Stimulated activated CD4-positive, alpha-beta T cell treated with anti-CD3 and anti-CD28 coated beads, TNF-alpha, amount 100 ng/mL, for 24 hours (primary cell): ENCODE results near the gene NBPF8.
A peak's percentile ranks its signal among the peaks of the same experiment; 100 is the strongest.
"Not testable (repeated sequence)": the region's sequence is repeated elsewhere in the genome, so short reads cannot be mapped to it uniquely, and the experiment has no call there.

Experiments used
- DNase-seq, 3 experiments: peaks; one replicate each; pipeline ENCODE4 v3.0.0-alpha.2; 2020; ENCODE audit warnings: low read depth in 3 of 3

NBPF8 gene, protein sequence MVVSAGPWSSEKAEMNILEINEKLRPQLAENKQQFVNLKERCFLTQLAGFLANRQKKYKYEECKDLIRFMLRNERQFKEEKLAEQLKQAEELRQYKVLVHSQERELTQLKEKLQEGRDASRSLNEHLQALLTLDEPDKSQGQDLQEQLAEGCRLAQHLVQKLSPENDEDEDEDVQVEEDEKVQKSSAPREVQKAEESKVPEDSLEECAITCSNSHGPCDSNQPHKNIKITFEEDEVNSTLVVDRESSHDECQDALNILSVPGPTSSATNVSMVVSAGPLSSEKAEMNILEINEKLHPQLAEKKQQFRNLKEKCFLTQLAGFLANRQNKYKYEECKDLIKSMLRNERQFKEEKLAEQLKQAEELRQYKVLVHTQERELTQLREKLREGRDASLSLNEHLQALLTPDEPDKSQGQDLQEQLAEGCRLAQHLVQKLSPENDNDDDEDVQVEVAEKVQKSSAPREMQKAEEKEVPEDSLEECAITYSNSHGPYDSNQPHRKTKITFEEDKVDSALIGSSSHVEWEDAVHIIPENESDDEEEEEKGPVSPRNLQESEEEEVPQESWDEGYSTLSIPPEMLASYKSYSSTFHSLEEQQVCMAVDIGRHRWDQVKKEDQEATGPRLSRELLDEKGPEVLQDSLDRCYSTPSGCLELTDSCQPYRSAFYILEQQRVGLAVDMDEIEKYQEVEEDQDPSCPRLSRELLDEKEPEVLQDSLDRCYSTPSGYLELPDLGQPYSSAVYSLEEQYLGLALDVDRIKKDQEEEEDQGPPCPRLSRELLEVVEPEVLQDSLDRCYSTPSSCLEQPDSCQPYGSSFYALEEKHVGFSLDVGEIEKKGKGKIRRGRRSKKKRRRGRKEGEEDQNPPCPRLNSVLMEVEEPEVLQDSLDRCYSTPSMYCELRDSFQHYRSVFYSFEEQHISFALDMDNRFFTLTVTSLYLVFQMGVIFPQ

DNA sequence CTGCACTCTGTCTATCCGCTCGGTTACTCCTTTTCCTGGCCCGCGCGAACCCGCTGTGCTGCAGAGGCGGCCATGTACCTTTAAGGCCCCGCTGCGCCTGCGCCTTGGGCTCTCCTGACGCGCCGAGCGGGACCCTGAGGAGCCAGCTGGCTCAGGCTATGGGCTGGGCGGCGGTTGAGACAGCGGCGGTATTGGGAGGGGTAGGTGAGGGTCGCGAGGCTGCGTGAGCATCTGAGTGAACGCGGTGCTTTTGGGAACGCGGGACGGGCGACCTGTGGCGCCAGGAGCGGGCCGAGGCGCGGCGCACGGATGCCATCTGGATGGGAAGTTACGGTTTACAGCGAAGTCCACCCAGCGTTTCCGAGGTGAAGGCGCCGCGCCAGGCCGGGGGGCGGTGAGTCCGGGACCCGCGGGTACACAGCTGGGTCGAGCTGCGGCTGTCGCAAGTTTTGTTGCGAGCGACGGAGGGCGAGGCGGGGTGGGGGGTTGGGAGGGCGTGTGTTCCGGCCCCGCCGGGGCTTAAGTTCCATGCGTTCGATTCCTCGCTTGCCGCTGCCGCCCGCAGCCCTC, at the start of gene NBPF8:
Gene NBPF8, plus strand, starts transcription at position 125 of the 570 bp plus-strand sequence. CDS start 21,488 bp downstream, outside the sequence.
- DNase-seq = peak; percentile 41 to 74 (median 44)

DNA sequence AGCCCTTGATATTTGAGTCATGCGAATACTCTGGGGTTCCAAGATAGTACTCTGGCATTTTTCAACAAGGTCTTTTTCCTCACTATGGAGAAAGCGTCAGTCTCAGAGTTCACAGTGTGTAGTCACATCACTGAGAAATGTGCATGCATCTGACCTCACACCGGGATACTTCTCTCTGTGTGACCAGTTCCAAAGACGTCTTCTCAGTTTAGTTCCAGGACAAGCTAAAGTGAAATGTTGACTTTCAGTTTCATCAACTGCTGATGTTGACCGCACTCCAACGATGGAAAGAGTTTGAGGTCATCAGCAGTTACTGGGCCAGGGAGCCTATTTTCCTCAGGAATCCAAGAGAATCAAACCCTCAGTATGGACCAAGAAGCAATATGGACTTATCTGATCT, 47.1 kb upstream of the NBPF8 start:
- DNase-seq = not testable (repeated sequence)

DNA sequence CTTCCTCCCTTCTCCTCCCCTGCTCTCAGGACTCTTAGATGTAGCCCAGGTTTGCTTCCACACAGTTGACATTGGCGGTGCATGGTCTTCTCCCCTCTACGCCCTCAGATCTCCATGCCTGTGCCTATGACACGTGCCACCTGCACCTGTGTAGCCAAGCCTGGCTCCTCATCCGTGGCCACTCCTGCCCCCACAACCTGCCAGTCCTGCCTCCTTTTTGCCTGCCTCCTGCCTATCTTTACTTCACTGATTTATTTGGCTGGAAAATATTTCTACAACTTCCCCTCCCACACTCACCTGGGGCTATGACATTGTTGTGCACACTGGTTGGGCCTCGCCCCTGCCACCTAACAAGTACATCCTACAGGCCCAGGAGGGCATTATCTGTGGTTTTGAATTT, 28.2 kb upstream of the NBPF8 start:
- not testable (repeated sequence) for DNase-seq

DNA sequence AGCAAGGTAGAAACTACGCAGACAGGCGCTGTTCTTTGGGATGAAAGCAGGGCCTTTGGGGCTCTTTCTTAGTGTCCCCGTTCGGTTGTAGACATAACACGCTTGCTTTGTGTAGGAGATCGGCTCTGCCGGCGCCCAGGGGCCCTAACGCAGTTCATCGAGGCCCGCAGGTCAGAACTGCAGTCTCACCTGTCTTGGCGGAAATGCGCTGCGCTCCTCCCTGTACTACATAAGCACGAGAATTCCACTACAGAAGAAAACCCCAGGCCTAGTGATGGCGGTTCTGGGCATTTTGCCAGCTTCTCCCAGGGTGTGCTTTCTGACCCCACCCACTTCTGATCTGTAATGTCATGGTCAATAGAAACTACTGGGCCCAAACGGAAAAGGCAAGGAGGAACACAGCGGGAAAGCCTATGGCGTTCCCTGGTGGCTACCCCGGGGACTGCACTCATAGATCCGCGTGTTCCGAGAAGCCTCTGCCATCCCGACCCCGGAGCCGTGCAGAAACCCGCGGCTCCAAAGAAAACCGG, 26.2 kb upstream of the NBPF8 start:
- peak in 1 of 3 experiments; percentile 0 for DNase-seq

DNA sequence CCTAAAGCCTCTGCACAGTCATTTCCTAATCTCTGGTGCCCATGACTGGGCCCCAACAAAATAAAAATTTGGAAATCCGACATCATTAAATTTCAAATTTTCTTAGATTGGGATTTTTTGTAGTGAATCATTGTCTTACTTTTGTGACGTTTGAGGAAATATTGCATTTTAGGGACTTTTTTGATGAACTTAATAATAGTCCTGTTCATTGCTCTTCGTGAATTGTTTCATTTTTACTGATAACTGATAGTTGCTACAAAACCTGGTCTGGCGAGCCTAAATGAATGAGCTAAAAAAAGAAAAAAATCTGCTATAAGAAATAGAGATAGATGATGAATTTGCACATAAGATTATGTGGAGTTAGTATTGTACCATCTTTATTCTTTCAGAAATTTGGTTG, 23.5 kb upstream of the NBPF8 start:
- not testable (repeated sequence) for DNase-seq

DNA sequence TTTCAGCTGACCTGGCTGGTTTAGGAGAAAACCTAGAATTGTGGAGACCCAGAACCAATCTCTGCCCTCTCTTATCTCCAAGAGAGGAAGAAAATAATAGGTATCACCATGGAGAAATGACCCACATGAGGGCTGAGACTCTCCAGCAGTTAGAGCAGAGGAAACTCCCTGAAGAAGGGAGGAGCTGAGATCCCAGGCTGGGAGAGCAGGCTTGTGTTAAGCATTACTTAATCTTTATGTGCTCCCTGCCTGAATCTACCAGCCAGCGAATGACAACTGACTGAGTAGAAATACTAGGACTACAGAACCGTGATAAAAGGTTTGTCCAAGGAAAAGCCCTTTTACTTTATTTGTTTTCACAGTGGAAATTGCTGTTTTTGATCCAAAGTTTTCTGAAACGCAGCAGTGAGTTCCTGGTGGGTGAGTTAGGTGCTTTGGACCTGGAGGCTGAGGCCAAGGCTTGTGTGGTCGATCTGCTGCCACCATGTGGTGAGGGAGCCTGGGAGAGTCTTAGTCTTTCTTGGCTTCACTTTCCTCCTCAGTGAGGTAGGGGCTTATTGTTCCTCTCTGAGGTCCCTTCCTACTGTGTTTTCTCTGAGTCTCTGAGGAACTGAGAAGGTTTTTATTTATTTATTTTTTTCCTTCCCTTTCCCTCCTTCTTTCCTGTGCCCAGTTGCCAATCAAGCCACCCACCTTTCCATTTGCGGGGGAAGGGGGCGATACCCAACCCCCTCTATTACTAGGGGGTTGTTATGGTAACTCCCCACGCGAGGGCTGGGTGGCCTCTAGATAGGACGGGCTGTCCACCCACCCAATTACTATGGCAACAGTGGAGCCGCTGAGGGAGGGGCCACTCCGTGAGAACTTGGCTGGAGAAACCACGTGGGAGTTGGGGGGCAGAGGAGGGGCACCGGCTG, 21.3 kb upstream of the NBPF8 start:
- DNase-seq = not testable (repeated sequence)

DNA sequence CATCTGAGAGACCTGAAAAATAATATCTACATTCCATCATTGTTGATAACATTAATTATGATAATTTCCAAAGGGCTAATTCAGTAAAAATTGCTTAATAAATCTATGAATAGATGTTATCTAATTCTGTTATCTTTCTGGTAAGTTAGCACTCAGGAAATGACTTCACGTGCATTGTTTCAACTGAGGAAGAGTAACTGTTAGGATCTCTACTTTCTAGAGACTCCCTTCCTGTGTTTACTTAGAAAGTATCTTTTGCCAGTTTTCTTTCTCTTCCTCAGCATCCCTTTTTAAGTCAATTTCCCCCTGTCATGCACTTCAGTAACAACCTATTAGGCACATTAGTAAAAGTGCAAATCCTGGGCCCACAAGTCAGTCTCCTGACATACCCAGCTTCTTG, 9.5 kb upstream of the NBPF8 start:
- not testable (repeated sequence) for DNase-seq

DNA sequence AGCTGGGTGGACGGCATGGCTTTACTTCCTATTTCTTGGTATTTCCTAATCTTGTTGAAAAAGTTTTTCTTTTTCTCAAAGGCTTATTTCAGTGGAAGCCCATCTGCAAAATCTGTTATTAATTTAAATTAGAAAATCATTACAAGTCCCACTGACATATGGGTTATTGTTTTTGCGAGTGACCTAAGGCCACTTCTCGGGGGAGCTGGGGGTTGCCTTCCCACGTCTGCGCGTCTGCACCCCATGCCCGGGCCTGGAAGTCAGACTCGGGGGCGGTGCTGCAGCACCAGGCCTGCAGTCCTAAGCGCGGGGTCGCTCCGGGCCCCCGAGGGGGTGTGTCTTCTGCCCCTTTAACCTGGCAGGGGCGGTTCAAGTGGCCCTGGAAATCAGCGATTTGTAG, 384 bp upstream of the NBPF8 start:
- DNase-seq = not testable (repeated sequence)

DNA sequence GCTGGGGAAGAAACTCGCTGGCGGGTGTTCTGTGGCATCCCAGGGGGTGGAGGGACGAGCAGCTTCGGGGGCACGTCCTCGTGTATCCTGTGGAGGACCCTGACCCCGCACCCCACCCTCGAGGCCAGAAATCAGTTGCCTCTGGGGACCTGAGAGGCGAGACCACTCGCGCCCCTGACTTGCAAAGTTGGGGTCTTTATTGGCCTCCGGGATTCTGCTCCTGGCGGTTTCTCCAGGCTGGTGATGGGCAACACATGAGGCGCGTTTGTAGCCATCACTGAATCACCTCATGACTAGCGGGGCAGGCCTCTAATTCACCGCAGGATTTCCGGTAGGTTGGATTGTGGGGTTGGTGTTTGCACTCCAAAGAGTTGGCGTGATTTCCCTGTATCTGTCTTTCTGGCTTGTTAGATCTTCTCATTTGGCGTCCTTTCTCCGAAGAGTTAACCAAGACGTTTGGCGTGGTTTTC, 692 bp downstream of the NBPF8 start:
- DNase-seq = peak in 2 of 3 experiments; percentile 6 to 35

DNA sequence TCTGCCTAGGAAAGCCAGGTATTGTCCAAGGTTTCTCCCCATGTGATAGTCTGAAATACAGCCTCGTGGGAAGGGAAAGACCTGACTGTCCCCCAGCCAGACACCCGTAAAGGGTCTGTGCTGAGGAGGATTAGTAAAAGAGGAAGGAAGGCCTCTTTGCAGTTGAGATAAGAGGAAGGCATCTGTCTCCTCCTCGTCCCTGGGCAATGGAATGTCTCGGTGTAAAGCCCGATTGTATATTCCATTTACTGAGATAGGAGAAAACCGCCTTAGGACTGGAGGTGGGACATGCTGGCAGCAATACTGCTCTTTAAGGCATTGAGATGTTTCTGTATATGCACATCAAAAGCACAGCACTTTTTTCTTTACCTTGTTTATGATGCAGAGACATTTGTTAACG, 10.2 kb downstream of the NBPF8 start:
- DNase-seq = not testable (repeated sequence)

DNA sequence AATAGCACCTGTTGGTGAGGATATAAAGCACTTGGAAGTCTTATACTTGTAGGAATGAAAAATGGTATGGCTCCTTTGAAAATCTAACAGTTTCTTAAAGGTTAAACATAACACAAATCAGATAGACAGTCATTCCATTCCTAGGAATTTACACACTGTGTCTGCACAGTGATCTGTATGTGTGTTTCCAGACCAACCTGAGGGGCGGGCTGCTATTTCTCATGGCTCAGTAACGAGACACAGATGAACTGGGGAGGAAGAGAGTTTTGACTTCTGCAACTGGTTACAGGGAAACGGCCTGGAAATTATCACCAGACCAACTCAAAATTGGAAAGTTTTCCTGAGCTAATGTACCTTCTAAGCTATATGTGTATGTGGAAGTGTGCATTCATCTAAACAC, 16.8 kb downstream of the NBPF8 start:
- not testable (repeated sequence) for DNase-seq

DNA sequence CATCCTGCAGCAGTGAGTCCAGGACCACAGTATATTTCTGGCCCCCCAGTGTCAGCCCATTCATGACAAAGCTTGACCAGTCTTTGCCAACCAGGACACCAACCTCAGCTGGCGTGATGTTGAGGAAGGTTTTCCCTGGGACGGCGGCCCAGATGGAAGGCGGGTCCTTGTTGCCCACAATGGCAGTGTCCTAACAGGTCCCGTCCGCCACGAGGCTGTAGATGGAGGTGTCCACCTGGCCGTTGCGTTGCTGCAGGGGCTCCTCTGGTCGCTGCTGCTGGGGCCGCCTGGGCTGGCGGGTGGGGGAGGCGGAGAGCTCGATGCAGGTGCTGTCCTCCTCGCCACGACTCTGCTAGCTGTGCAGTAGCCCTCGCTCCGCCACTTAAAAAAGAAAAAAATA, 19.0 kb downstream of the NBPF8 start:
- not testable (repeated sequence) for DNase-seq

DNA sequence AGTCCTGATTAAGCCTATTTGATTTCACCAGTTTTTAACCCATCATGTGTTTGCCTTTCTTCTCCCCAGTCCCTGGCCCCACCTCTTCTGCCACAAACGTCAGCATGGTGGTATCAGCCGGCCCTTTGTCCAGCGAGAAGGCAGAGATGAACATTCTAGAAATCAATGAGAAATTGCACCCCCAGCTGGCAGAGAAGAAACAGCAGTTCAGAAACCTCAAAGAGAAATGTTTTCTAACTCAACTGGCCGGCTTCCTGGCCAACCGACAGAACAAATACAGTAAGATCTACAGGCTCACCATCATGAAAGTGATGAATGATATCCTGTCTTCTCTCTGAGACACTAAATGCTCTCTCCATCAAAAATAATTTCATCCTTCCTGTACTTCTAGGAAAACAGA, 34.3 kb downstream of the NBPF8 start:
- DNase-seq = not testable (repeated sequence)
